Skeletal muscle tissue (tissue), 4 donors: Measurements from ENCODE around the gene TMEM259. TPM values are rescaled to one million over a fixed set of nuclear protein-coding genes. Genes with fewer than 3 reads are reported as not detected.
"Not testable (repeated sequence)": the region's sequence is repeated elsewhere in the genome, so short reads cannot be mapped to it uniquely, and the experiment has no call there.

Experiments used
- H3K27ac ChIP-seq: one replicate; pipeline ENCODE4 v1.7.0; 2013; ENCODE audit warnings: mild to moderate bottlenecking, low read depth, low read length, inconsistent platforms
- H3K27me3 ChIP-seq, 3 donors: one replicate each; pipeline ENCODE4 v1.7.0; 2013; ENCODE audit warnings: low read length in 3 of 3; ENCODE audit not compliant: control insufficient read depth in 3 of 3, insufficient read depth in 3 of 3
- H3K36me3 ChIP-seq, 3 donors: one replicate each; pipeline ENCODE4 v1.7.0; 2013; ENCODE audit warnings: low read length in 3 of 3; ENCODE audit not compliant: control insufficient read depth in 3 of 3, insufficient read depth in 3 of 3
- H3K4me1 ChIP-seq, 3 donors: one replicate each; pipeline ENCODE4 v1.7.0; 2013; ENCODE audit warnings: low read length in 3 of 3, mild to moderate bottlenecking in 3 of 3; ENCODE audit not compliant: control insufficient read depth in 3 of 3, insufficient read depth in 3 of 3
- H3K4me3 ChIP-seq, 3 donors: one replicate each; pipeline ENCODE4 v1.7.0; 2013; ENCODE audit warnings: low read length in 3 of 3
- H3K9ac ChIP-seq, 3 donors: one replicate each; pipeline ENCODE4 v1.7.0; 2013; ENCODE audit warnings: low read length in 3 of 3, mild to moderate bottlenecking in 3 of 3, moderate library complexity in 2 of 3, low read depth in 1 of 3
- H3K9me3 ChIP-seq, 3 donors: one replicate each; pipeline ENCODE4 v1.7.0; 2013; ENCODE audit warnings: low read length in 3 of 3; ENCODE audit not compliant: control insufficient read depth in 3 of 3
- total RNA-seq: library from RNA; depleted of rRNA; stranded (reverse); fragments of >200 nt; gene quantifications from one replicate; pipeline ENCODE4 v1.2.3, GENCODE V29; 2014
- donor health status: Osteomylitis.

Gene TMEM259
- total RNA-seq, 1 donor from 2014 or later = 25.6 TPM

DNA sequence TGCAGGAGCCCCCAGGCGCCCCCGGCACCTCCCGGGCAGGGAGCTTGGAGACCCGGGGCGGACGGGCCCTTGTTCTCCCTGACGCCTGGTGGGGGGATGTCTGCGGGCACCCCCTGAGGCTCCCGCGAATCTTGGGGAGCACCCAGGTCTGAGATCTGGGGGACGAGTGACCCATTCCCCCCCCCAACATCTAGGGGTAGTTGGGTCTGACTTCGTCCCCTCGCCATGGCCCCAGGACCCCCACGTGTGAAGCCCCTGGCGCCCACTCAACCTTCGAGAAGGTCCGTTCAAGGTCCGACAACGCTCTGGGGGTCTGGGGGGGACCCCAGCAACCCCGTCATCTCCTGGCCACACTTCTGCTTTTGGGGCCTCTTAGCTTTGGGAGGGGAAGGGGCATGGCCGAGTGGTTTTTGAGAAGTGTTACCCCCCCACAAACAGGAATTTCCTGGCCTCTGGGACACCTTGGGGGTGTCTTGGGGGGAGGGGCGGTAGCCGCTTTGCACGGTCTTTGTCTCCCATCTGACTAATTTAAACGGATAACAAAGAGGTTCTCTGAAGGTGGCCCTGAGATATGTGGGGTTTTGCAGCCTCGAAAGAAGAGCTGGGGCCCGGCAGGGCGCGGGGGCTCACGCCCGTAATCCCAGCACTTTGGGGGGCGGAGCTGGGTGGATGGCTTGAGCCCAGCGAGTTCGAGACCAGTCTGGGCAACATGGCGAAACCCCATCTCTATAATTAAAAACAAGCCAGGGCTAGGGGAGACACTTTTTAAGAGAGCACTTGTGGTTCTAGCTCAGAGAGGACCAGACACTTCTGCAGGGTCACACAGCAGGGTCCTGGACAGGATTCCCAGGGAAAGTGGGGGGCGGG lies 6.1 kb upstream of the TMEM259 start:
- Histone ChIP-seq H3K9ac (peak overlapping the region; percentile 43 to 77 (median 72)), H3K27me3 (peaks cover 0 to 22% (median 14%) of the 10 kb centered on the region in 3 donors), H3K9me3 (no peaks in the 10 kb centered on the region), H3K36me3 (peaks cover 0 to under 1% (median 0%) of the 10 kb centered on the region in 3 donors), H3K4me3 (peak overlapping the region; percentile 60 to 73 (median 63)), H3K4me1 (peaks cover 4 to 6% (median 6%) of the 10 kb centered on the region in 3 donors), H3K27ac (peak overlapping the region; percentile 74)

DNA sequence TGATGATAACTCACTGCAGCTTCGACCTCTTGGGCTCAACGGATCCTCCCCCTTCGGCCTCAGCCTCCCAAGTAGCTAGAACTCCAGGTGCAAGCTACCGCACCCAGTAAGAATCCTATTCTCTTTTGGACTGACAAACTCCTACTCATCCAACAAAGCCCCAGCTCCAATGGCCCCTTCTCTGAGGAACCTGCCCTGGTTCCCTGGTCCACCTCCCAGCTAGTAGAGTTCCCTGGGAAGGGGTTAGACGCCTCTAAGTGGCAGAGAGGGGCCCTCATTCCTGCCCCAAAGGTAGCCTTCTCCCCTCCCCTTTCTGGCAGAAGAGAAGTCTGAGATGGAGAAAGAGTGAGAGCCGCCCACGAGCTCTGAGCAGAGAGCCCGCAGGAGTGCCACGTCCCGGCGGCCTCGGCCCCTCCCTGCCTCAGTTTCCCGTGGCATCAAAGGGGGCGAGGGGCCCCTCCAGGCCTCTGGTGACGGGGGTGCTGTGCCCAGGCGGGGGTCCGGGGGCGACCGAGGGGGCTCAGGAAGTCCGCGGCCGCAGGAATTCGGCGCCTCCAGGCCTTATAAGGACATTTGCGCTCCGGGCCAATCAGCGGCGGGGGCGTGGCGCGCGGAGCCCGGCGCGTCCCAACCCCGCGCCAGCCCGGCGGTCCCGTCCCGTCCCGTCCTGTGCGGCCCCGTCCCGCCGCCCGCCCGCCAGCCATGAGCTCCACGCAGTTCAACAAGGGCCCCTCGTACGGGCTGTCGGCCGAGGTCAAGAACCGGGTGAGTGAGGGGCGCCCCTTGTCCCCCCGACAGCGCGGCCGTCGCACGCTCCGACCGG lies 5.2 kb upstream of the TMEM259 start, which contains the start of gene CNN2:
CNN2 (plus strand) TSS at position 649 of the 823 bp plus-strand sequence; CDS start at position 703, 54 bp downstream.
- H3K9ac ChIP-seq = peak within 1 kb of the TSS; percentile 43 to 77 (median 72)
- peak within 1 kb of the TSS; percentile 74 for H3K27ac ChIP-seq
- no peaks in the 10 kb centered on the region for H3K9me3 ChIP-seq
- H3K36me3 ChIP-seq = no peaks in the 10 kb centered on the region
- H3K4me3 ChIP-seq = peak within 1 kb of the TSS; percentile 60 to 73 (median 63)
- H3K27me3 ChIP-seq = peaks cover 0 to 22% (median 14%) of the 10 kb centered on the region in 3 donors
- peaks cover 7 to 11% (median 11%) of the 10 kb centered on the region in 3 donors for H3K4me1 ChIP-seq

DNA sequence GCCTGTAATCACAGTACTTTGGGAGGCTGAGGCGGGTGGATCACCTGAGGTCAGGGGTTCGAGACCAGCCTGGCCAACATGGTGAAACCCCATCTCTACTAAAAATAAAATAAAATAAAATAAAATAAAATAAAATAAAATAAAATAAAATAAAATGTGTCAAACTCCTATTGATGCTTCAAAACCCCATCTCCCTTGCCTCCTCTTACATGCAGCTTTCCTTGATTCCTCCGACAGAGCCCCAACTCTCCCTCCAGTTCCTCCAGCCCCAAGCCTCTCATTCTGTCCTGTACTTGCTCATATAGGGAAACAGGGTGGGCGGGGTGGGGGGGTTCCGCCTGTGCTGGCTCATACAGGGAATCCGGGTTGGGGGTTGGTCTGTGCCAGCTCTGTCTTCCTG lies 4.2 kb upstream of the TMEM259 start:
- H3K36me3 ChIP-seq, H3K9me3 ChIP-seq, H3K9ac ChIP-seq, H3K4me3 ChIP-seq, H3K27ac ChIP-seq: not testable (repeated sequence)
- Histone ChIP-seq H3K4me1 (peaks cover 11 to 16% (median 14%) of the 10 kb centered on the region in 3 donors), H3K27me3 (peaks cover 0 to 22% (median 14%) of the 10 kb centered on the region in 3 donors)

DNA sequence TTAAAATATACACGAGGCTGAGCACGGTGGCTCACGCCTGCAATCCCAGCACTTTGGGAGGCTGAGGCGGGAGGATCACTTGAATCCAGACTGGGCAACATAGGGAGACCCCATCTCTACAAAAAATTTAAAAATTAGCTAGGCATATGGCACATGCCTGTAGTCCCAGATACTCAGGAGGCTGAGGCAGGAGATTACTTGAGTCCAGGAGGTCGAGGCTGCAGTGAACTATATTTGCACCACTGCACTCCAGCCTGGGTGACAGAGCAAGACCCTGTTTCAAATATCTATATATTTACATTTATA lies 2.9 kb upstream of the TMEM259 start:
- H3K4me1 ChIP-seq = peaks cover 24 to 29% (median 27%) of the 10 kb centered on the region in 3 donors
- H3K9ac ChIP-seq = not testable (repeated sequence)

DNA sequence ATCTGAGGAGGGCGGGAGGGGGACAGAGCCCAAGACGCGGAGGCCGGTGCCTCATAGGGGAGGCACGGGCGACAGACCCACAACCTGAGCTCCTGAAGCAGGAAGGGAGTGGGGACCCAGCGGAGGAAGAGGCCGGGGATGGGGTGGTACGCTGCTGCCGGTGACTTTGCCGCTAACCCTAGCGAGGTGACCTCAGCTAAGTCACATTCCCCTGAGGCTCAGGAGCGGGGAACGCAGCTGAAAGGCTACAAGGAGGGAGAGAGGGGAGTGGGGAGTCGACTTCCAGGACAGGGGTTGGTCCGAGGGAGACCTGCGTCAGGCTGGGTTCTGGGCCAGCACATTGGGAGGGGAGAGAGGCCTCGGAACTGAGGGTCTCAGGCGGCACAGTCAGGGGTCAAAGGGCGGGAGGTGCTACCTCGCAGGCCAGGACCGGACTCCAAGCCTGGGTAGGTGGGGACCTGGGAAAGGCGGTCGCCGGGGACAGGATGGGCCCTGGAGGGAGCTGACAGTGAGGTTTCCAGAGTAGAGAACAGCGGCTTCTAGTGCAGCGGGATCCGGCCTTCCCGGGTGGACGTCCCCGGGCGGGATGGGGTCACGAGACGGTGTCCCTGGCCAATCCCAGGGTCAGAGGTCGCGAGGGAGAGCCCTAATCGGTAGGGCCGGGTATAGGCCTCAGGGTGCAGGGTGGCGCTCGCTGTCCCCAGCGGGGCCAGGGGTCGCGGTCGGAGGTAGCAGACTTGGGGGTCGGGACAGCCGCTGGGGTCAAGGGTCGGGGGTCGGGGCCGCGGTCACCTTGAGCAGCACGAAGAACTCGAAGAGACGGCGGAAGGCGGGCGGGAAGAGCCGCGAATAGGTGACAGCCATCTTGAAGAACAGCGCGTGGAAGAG lies 699 bp downstream of the TMEM259 start:
- Histone ChIP-seq H3K27me3 (no peaks in the 10 kb centered on the region), H3K4me1 (peaks cover 51 to 60% (median 56%) of the 10 kb centered on the region in 3 donors), H3K9ac (peak overlapping the region; percentile 90 to 94 (median 90)), H3K27ac (peak overlapping the region; percentile 88), H3K36me3 (no peaks in the 10 kb centered on the region), H3K4me3 (peak overlapping the region; percentile 88 to 94 (median 91)), H3K9me3 (no peaks in the 10 kb centered on the region)

More for the DNA sequence above, 2.9 kb upstream of the TMEM259 start:
- H3K9me3 ChIP-seq, H3K36me3 ChIP-seq, H3K27ac ChIP-seq, H3K4me3 ChIP-seq: not testable (repeated sequence)
- peaks cover 0 to 22% (median 14%) of the 10 kb centered on the region in 3 donors for H3K27me3 ChIP-seq

DNA sequence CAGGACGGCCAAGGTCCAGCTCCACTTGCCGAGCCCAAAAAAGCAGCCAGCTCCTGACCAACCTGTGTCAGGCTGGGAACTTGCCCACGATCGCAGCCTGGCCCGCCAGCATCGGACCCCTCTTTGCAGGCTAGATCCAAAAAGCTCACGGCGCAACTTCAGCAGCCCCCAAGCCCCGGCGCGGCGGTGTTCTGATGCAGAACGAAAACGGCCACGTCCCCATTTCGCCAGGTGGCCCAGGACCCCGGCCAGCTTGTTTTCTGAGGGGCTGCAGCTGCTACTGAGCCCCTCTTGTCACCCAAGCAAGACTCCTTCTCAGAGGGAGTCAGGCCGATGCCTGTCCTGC lies 1.3 kb downstream of the TMEM259 start:
- Histone ChIP-seq H3K27ac (no peak overlapping the region), H3K9me3 (no peaks in the 10 kb centered on the region), H3K9ac (peak overlapping the region; percentile 90 to 94 (median 90)), H3K4me1 (peaks cover 54 to 66% (median 62%) of the 10 kb centered on the region in 3 donors), H3K27me3 (no peaks in the 10 kb centered on the region), H3K4me3 (peak overlapping the region; percentile 88 to 94 (median 91)), H3K36me3 (no peaks in the 10 kb centered on the region)

DNA sequence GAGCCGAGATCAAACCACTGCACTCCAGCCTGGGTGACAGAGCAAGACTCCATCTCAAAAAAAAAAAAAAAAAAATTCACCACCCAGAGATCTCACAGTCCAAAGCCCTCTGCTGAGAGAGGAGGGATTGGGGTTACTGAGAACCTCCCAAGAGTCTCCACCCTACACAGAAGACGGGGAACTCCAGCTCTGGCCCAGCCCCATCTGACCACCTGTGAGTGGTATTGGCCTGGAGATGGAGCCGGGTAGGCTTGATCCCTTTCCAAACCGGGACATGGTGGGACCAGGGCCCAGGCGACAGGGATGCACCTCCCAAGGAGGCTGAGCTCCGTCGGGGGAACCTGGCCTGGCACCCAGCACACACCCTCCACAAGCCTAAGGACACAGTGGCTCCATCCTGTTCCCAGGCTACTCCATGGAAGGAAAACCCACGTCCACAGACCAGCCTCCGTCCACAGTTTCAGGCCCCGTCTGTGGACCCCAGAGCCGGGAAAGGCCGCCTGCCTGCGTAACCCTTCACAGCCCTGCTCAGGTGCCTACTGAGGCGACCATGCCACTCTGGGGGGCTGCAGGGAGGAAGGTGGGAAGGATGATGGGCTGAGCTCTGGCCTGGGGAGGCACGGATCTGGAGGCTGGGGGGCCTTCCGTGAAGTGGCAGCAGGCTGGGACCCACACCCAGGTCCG lies 1.8 kb downstream of the TMEM259 start:
- Histone ChIP-seq H3K36me3 (peaks cover 0 to 2% (median under 1%) of the 10 kb centered on the region in 3 donors), H3K4me1 (peaks cover 54 to 67% (median 65%) of the 10 kb centered on the region in 3 donors), H3K4me3 (peak overlapping the region; percentile 88 to 94 (median 91)), H3K27ac (no peak overlapping the region), H3K9ac (peak overlapping the region; percentile 59 to 94 (median 90)), H3K27me3 (no peaks in the 10 kb centered on the region), H3K9me3 (no peaks in the 10 kb centered on the region)

DNA sequence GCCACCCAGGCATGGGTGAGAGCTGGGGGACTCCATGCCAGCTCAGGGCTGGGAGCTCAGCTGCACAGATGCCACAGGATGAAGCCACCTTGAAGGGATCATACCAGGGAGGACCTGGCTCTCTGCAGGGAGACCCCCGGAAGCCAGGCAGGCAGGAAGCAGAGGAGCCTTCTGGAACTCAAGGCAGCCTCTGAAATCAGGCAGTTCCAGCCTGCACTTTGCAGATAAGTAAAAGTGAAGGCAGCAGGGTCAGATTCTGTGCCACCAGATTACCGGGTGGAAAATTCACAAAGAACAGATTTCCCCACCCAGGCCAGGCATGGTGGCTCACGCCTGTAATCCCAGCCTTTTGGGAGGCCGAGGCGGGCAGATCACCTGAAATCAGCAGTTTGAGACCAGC lies 2.5 kb downstream of the TMEM259 start:
- Histone ChIP-seq H3K4me1 (peaks cover 54 to 67% (median 65%) of the 10 kb centered on the region in 3 donors), H3K9ac (peak overlapping the region; percentile 20 to 90 (median 36))

DNA sequence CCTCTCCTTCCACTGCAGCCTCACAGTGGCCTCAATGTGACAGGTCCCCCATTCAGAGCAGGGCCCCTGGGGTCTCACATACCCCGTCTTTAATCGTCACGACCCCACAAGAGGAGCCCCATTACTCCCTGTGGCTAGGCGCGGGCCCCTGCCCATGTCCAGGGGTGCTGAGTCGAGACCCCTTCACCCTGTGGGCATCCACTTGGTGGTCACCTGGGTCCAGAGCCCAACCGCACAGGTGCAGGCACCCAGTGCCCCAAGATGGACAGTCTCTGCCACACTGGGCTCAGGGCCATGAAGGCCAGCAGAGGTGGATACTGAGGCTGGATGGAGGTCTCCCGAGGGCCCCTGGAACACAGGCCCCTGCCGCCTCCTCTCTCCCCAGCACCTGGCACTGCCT lies 3.0 kb downstream of the TMEM259 start:
- H3K9me3 ChIP-seq = no peaks in the 10 kb centered on the region
- H3K27ac ChIP-seq = no peak overlapping the region
- H3K4me1 ChIP-seq = peaks cover 54 to 67% (median 65%) of the 10 kb centered on the region in 3 donors
- H3K9ac ChIP-seq = peak overlapping the region; percentile 23 to 90 (median 51)
- peaks cover 5 to 13% (median 10%) of the 10 kb centered on the region in 3 donors for H3K36me3 ChIP-seq
- peak overlapping the region in 1 of 3 donors; percentile 8 for H3K4me3 ChIP-seq
- no peaks in the 10 kb centered on the region for H3K27me3 ChIP-seq

More for the DNA sequence above, 2.5 kb downstream of the TMEM259 start:
- Histone ChIP-seq H3K27me3 (no peaks in the 10 kb centered on the region), H3K9me3 (no peaks in the 10 kb centered on the region), H3K4me3 (peak overlapping the region in 1 of 3 donors; percentile 8), H3K27ac (no peak overlapping the region), H3K36me3 (peaks cover under 1 to 8% (median 5%) of the 10 kb centered on the region in 3 donors)
